Activated CD4-positive, CD25-positive, alpha-beta regulatory T cell treated with anti-CD3 and anti-CD28 coated beads, Interleukin-2, amount 50 U/mL, for 24 hours (primary cell): Measurements from ENCODE around the gene EBF4.

ENCODE experiments used
- ATAC-seq, 2 donors: fragments of 150-1000 bp; cut with Tn5 transposase; one replicate each; pipeline ENCODE4 v1.10.0; 2021; ENCODE audit warnings: mild to moderate bottlenecking in 1 of 2, moderate library complexity in 1 of 2

EBF4 gene

DNA sequence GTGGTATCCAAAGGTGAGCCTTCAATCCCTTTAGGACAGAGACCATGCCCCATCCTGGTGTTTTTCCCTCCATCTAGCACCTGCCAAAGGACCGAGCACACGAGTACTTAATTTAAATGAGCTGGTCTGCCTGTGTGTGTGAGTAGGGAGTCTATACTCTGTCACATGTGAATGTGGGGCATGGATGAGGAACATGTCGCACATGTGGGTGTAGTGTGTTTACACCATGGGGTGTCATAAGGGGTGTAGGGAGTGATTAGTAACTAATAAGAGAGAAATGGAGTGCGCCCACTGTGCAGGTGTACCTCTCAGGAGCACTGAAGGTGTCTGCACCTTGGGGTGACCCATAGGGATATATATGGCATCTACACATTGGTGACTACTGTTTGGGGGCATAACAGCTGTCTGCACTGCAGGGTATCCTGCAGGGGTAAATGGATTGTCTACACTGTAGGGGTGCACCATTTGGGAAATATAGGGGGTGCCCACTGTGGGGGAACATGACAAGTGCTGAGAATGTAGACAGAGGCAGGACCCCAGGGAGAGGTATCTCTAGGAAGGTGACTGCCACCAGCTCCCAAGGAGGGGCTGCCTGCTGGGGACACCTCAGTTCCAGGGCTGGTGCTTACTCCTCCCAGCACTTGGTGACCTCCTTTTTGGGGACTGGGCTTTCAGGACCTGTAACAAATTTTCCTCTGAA is 53.5 kb downstream of the EBF4 start:
- ATAC-seq, result no peak

GRCh38 chr20:2746636-2747265 is 54.2 kb downstream of the EBF4 start:
- no peak for ATAC-seq

DNA sequence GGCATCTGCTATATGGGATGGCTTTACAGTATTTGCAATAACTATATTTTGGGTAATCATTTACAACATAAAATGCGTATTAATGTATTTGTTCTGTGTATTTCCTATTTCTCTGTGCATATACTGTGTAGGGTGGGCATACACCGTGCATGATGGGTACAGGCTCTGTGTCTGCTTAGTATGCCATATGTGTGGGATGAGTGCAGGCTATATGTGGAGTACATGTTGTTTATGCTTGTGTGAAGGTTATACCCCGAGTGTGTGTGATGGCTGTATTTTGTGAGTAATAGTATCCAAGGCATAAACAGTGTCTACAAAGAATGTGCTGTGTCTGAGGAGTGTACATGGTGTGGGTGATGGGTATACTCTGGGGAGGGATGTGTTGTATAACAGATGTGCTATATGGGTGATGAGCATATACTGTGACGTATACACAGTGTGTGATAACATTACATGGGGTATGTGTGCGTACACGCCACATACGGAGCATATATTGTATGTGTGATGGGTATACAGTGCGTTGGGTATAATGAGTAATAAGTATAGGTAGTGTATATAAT is 55.2 kb downstream of the EBF4 start:
- ATAC-seq, result no peak

GRCh38 chr20:2748551-2749342 is 56.2 kb downstream of the EBF4 start:
- ATAC-seq, result no peak

GRCh38 chr20:2749343-2749950 is 56.9 kb downstream of the EBF4 start:
- no peak for ATAC-seq

GRCh38 chr20:2749951-2750490 is 57.4 kb downstream of the EBF4 start:
- no peak for ATAC-seq

- no peak for ATAC-seq
Observed at GRCh38 chr20:2750491-2751251, 58.1 kb downstream of the EBF4 start.

DNA sequence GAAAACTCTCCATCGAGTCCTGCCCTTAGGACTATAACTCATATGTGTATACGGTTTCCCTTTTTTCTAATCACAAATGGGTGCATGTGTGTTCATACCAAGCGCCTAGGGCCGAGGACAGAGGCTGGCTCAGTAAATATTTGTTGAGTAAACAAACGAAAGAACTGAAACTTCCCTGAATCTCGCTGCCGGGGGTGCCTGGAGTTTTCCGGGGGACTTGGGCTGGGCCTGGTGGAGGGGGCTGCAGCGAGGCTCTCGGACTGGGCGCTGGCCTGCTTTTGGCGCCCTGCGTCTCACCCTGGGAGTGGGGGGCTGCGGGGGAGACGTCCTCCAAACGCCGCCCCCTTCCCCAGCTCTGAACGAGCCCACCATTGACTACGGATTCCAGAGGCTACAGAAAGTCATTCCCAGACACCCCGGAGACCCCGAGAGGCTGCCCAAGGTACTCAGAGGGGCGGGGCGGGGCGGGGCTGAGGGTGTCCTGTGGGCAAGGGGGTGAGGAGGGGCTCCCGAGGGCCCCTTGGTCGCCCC is 58.8 kb downstream of the EBF4 start:
- ATAC-seq, result no peak

GRCh38 chr20:2751878-2752566 is 59.4 kb downstream of the EBF4 start:
- peak; percentile 52 to 57 for ATAC-seq

- peak in 1 of 2 donors; percentile 7 for ATAC-seq
Observed at GRCh38 chr20:2752567-2753460, 60.2 kb downstream of the EBF4 start.

- no peak for ATAC-seq
Observed at GRCh38 chr20:2753461-2754040, 61.0 kb downstream of the EBF4 start.

GRCh38 chr20:2754424-2754823 is 61.8 kb downstream of the EBF4 start:
- ATAC-seq, result no peak

GRCh38 chr20:2755451-2756055 is 63.0 kb downstream of the EBF4 start:
- no peak for ATAC-seq

DNA sequence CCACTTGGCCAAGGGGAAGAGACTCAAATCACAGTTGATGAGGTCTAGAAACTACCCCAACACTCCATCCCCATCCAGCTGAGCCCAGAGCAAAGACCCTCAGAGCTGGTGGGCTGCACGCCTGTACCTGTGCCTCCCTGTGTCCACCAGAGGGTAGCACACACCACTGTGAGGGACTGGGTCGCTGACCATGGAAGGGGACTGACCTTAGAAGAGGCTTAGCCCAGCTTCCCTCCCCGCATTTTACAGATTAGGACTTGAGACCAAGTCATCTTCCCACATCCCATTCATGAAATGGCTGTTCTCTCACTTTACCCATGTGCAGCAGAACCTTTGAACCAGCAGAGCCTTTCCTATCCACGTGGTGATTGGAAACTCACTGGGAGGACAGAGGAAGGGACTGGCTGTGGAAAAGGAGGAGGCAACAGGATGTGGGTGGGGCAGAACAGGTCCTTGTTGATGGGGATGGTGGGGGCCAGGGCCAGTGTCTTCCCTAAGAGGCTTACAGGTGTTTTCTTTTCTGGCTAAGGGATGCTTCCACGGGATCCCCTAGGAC is 63.6 kb downstream of the EBF4 start:
- ATAC-seq, result no peak

DNA sequence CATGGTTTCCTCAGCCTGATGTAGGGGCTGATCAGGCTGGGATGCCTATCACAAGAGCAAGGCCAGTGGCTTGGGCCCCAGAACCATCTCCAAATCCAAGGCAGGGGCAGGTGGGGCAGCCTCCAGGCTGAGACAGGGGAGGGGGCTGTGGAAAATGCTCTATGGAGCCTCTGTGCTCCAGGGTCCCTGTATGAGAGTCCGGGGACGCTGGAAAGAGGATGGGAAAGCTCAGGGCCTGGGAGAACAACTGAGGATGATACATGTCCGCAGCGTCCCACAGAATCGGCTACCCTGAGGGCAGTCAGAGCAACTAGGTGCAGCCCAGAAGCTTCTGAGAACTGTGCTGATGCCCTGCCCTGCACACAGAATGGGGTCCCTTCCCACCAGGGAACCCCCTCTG is 64.4 kb downstream of the EBF4 start:
- ATAC-seq, result no peak

DNA sequence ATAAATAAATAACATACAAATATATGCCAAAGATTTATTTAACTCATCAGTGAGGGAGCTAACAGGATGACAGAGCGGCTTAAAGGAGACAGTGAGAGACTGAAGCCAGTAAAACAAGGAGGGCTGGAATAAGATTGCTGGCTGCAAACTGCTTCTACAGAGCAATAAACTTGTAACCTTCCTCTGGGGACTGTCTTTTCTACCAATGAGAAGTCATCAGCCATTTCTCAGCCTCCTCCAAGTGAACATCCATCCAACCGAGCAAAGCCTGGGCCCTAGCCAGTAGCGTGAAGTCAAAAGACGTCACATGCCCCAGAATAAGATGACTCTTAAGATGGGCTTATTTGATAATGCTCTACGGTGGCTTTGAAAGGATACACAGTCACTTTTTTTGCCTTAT is 65.4 kb downstream of the EBF4 start:
- no peak for ATAC-seq

DNA sequence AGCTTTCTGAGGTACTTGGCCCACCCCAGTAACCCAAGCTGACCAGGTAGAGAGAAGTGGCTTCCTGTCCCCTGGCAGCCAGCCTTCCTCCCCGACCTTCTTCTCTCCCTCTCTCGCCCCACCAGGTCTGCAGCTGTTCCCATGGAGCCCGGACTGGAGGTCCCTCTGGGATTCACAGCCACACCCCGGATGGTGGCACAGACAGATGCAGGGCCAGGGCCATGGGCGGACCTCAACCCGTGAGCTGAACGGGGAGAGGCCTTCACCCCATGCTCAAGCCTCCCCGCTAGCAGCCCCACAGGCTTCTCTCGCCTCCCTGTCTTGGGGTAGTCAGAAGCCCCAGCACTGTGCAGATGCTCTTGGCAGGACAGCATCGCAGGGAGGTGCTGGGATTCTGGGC is 66.6 kb downstream of the EBF4 start:
- ATAC-seq, result no peak

DNA sequence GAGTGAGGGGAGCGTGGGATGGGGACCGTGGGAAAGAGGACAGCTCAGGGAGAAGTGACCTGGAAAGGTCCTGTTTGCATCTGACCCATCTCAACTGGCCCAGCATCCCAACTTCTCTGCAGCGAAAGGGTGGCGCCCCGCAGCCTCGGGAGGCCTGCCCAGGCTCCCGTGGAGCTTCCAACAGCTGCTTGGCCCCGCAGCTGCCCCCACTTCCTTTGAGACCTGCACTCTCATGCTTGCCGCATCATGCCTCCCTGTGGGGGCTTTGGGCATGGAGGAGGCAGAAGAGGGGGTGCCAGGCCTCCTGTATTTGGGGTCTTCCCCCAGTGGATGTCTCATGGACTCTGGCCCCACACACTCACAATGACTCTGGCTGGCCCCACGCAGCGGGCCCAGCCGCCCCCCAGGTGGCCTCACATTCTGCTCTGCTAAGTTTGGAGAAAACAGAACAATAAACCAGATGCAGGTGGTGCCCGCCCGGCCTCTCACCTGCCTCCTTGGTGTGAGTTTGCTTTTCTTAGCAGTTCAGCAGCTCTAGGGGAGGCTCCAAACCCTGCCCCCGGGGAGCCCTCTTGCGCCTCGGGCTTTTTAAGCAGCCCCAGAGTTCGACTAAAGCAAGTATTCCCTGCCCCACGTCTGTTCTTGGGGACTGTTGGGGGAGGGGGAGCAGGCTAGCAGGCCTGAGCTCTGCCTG is 67.2 kb downstream of the EBF4 start:
- no peak for ATAC-seq
